Muscle of arm (tissue), 14 donors: ENCODE results near the gene ANKRD26. TPM values are rescaled to one million over a fixed set of nuclear protein-coding genes. Genes with fewer than 3 reads are reported as not detected.
"Not testable (repeated sequence)": the region's sequence is repeated elsewhere in the genome, so short reads cannot be mapped to it uniquely, and the experiment has no call there.

Source experiments
- DNase-seq: peaks from one replicate; pipeline ENCODE4 v3.0.0-alpha.2; 2013
- long read RNA-seq, 11 donors: transcript quantifications; one replicate each; lab custom pipeline, GENCODE V29; 2026
- polyA plus RNA-seq, 12 donors: library from polyadenylated mRNA; unstranded; fragments of 120-200 nt; gene quantifications; one replicate each; pipeline ENCODE4 v1.2.1, GENCODE V29; 2013; ENCODE audit not compliant: insufficient read length in 12 of 12

The ANKRD26 gene
- polyA plus RNA-seq: 10 to 100 TPM in 11 of 12 donors, not detected in 1; 10.7 to 19.2 (median 13.0) TPM
- long read RNA-seq, donor 1: 0 reads
- long read RNA-seq, donor 2: 0 reads
- long read RNA-seq, donor 3: 0 reads
- long read RNA-seq, donor 4: 0 reads
- long read RNA-seq, donor 5: 0 reads
- long read RNA-seq, donor 6, partial matches to known transcripts: 5 of 5 reads
- long read RNA-seq, donor 6, other reads (novel, unspliced or antisense): 0 of 5 reads
- long read RNA-seq, donor 7: 0 reads
- long read RNA-seq, donor 8: 0 reads
- long read RNA-seq, donor 9: 0 reads
- long read RNA-seq, donor 10: 0 reads
- long read RNA-seq, donor 11, partial matches to known transcripts: 6 of 6 reads
- long read RNA-seq, donor 11, other reads (novel, unspliced or antisense): 0 of 6 reads

- peak; percentile 99 for DNase-seq
Measured at GRCh38 chr10:27099916-27100812, at the start of gene ANKRD26. Gene ANKRD26 (minus strand): TSS chr10:27100494. CDS start chr10:27100326, 168 bp downstream.

- DNase-seq: no peak
Measured at GRCh38 chr10:27147701-27148100, 47.4 kb upstream of the ANKRD26 start.

- DNase-seq: no peak
Measured at GRCh38 chr10:27145937-27146336, 45.6 kb upstream of the ANKRD26 start.

GRCh38 chr10:27143686-27144085 is 43.4 kb upstream of the ANKRD26 start:
- no peak for DNase-seq

- no peak for DNase-seq
Measured at GRCh38 chr10:27138277-27138676, 38.0 kb upstream of the ANKRD26 start.

GRCh38 chr10:27134371-27134770 is 34.1 kb upstream of the ANKRD26 start:
- DNase-seq: no peak

GRCh38 chr10:27108165-27108564 is 7.9 kb upstream of the ANKRD26 start:
- DNase-seq: no peak

GRCh38 chr10:27104919-27105318 is 4.6 kb upstream of the ANKRD26 start:
- no peak for DNase-seq

GRCh38 chr10:27100813-27101347 is 586 bp upstream of the ANKRD26 start:
- DNase-seq: no peak

GRCh38 chr10:27099448-27099847 is 846 bp downstream of the ANKRD26 start:
- no peak for DNase-seq

- no peak for DNase-seq
Measured at GRCh38 chr10:27088119-27089044, 11.9 kb downstream of the ANKRD26 start.

GRCh38 chr10:27072436-27073114 is 27.7 kb downstream of the ANKRD26 start:
- DNase-seq: no peak

- DNase-seq: no peak
Measured at GRCh38 chr10:27068217-27068891, 31.9 kb downstream of the ANKRD26 start.

GRCh38 chr10:27065084-27065483 is 35.2 kb downstream of the ANKRD26 start:
- no peak for DNase-seq

GRCh38 chr10:27052656-27053055 is 47.6 kb downstream of the ANKRD26 start:
- DNase-seq: no peak

GRCh38 chr10:27045247-27045646 is 55.0 kb downstream of the ANKRD26 start:
- DNase-seq: not testable (repeated sequence)

- no peak for DNase-seq
Measured at GRCh38 chr10:27041196-27041595, 59.1 kb downstream of the ANKRD26 start.

GRCh38 chr10:27038168-27038567 is 62.1 kb downstream of the ANKRD26 start:
- DNase-seq: no peak

- DNase-seq: no peak
Measured at GRCh38 chr10:27035163-27035562, 65.1 kb downstream of the ANKRD26 start.

GRCh38 chr10:27030060-27030459 is 70.2 kb downstream of the ANKRD26 start:
- no peak for DNase-seq
